Trophoblast cell (in vitro differentiated cells and primary cell): ENCODE data around the gene C11orf98.

Experiments used
- DNase-seq, 2 donors: peaks; one replicate each; pipeline ENCODE4 v3.0.0-alpha.2; 2016
- H2AFZ ChIP-seq: 2 replicates; pipeline ENCODE4 v1.6.1; 2013; ENCODE audit warnings: low read length, moderate library complexity, mild to moderate bottlenecking; ENCODE audit not compliant: insufficient read depth, poor library complexity
- H2AK5ac ChIP-seq: 2 replicates; pipeline ENCODE4 v1.6.1; 2013; ENCODE audit warnings: mild to moderate bottlenecking, low read length
- H2BK120ac ChIP-seq: 2 replicates; pipeline ENCODE4 v1.6.1; 2013; ENCODE audit warnings: low read length, mild to moderate bottlenecking, moderate library complexity; ENCODE audit not compliant: insufficient read depth, poor library complexity
- H2BK12ac ChIP-seq: 2 replicates; pipeline ENCODE4 v1.6.1; 2013; ENCODE audit warnings: mild to moderate bottlenecking, low read length, moderate library complexity
- H2BK5ac ChIP-seq: 2 replicates; pipeline ENCODE4 v1.6.1; 2013; ENCODE audit warnings: low read length, low read depth, moderate library complexity, mild to moderate bottlenecking; ENCODE audit not compliant: poor library complexity
- H3K14ac ChIP-seq: 2 replicates; pipeline ENCODE4 v1.6.1; 2013; ENCODE audit warnings: mild to moderate bottlenecking, low read length
- H3K18ac ChIP-seq: 2 replicates; pipeline ENCODE4 v1.6.1; 2013; ENCODE audit warnings: mild to moderate bottlenecking, low read length
- H3K23ac ChIP-seq: 2 replicates; pipeline ENCODE4 v1.6.1; 2013; ENCODE audit warnings: low read length
- H3K27ac ChIP-seq: 2 replicates; pipeline ENCODE4 v1.5.1; 2013; ENCODE audit warnings: low read depth, mild to moderate bottlenecking, inconsistent platforms, low read length, moderate library complexity
- H3K27me3 ChIP-seq: 2 replicates; pipeline ENCODE4 v1.6.1; 2013; ENCODE audit warnings: inconsistent platforms, mild to moderate bottlenecking, low read length, moderate library complexity; ENCODE audit not compliant: insufficient read depth
- H3K36me3 ChIP-seq, 2 experiments: 1 replicate in 1 of 2; 2 replicates in 1 of 2; pipeline ENCODE4 v1.6.1; 2013; ENCODE audit warnings: low read length in 2 of 2, mild to moderate bottlenecking in 2 of 2, moderate library complexity in 1 of 2; ENCODE audit not compliant: insufficient read depth in 2 of 2, control insufficient read depth in 1 of 2
- H3K4ac ChIP-seq: 2 replicates; pipeline ENCODE4 v1.6.1; 2013; ENCODE audit warnings: low read depth, mild to moderate bottlenecking, low read length, moderate library complexity
- H3K4me1 ChIP-seq, 2 experiments: 1 replicate in 1 of 2; 2 replicates in 1 of 2; pipeline ENCODE4 v1.6.1; 2013; ENCODE audit warnings: low read length in 2 of 2, mild to moderate bottlenecking in 2 of 2, moderate library complexity in 1 of 2; ENCODE audit not compliant: insufficient read depth in 2 of 2, control insufficient read depth in 1 of 2
- H3K4me2 ChIP-seq: 2 replicates; pipeline ENCODE4 v1.6.1; 2013; ENCODE audit warnings: inconsistent platforms, mild to moderate bottlenecking, low read length, moderate library complexity
- H3K4me3 ChIP-seq: 2 replicates; pipeline ENCODE4 v1.5.1; 2013; ENCODE audit warnings: mild to moderate bottlenecking, low read depth, low read length, inconsistent platforms
- H3K79me1 ChIP-seq: one replicate; pipeline ENCODE4 v1.6.1; 2013; ENCODE audit warnings: low read length
- H3K79me2 ChIP-seq: 2 replicates; pipeline ENCODE4 v1.6.1; 2013; ENCODE audit warnings: low read length, mild to moderate bottlenecking; ENCODE audit not compliant: control insufficient read depth, insufficient read depth, poor library complexity
- H3K9ac ChIP-seq: 2 replicates; pipeline ENCODE4 v1.6.1; 2013; ENCODE audit warnings: mild to moderate bottlenecking, low read length
- H3K9me3 ChIP-seq: 2 replicates; pipeline ENCODE4 v1.6.1; 2013; ENCODE audit warnings: low read depth, mild to moderate bottlenecking, control low read depth, inconsistent platforms, low read length; ENCODE audit not compliant: insufficient read depth
- H4K12ac ChIP-seq: 2 replicates; pipeline ENCODE4 v1.6.1; 2013; ENCODE audit warnings: low read depth, mild to moderate bottlenecking, low read length, moderate library complexity
- H4K8ac ChIP-seq: 2 replicates; pipeline ENCODE4 v1.6.1; 2013; ENCODE audit warnings: low read depth, mild to moderate bottlenecking, low read length, moderate library complexity
- H4K91ac ChIP-seq: one replicate; pipeline ENCODE4 v1.6.1; 2013; ENCODE audit warnings: low read depth, mild to moderate bottlenecking, low read length, moderate library complexity
- WGBS: extraction: QIAGEN DNeasy Blood & Tissue Kit; methylation state at CpG from one replicate; pipeline ENCODE4 v1.1.7; 2013; ENCODE audit warnings: missing lambda C conversion rate; ENCODE audit not compliant: insufficient read length, insufficient coverage; ENCODE audit errors: extremely low coverage; 5-methylcytosine and 5-hydroxymethylcytosine counted together

Gene C11orf98

GRCh38 chr11:62707277-62707861 is 42.4 kb upstream of the C11orf98 start, which contains the start of the genes BSCL2 and GNG3:
BSCL2 (minus strand) TSS chr11:62707424; CDS start chr11:62707195, 229 bp downstream.
GNG3 (plus strand) TSS chr11:62707676; CDS start chr11:62708296, 620 bp downstream.
- Histone ChIP-seq H3K36me3 (peaks cover 2 to 12% of the 10 kb centered on the region in 2 experiments), H3K27me3 (no peaks in the 10 kb centered on the region), H4K91ac (peak within 1 kb of the TSS; percentile 76), H3K4me3 (peak within 1 kb of the TSS; percentile 68), H3K4me1 (peaks cover 25 to 30% of the 10 kb centered on the region in 2 experiments), H3K23ac (no peak within 1 kb of the TSS), H2BK120ac (peak within 1 kb of the TSS; percentile 38), H2AFZ (no peak within 1 kb of the TSS), H3K79me1 (peaks cover 22% of the 10 kb centered on the region), H2BK12ac (no peak within 1 kb of the TSS), H2AK5ac (peak within 1 kb of the TSS; percentile 53), H3K79me2 (peaks cover 10% of the 10 kb centered on the region), H3K9me3 (no peaks in the 10 kb centered on the region), H4K8ac (peak within 1 kb of the TSS; percentile 88), H3K9ac (peak within 1 kb of the TSS; percentile 14), H2BK5ac (peak within 1 kb of the TSS; percentile 25), H3K14ac (peak within 1 kb of the TSS; percentile 90), H4K12ac (peak within 1 kb of the TSS; percentile 87), H3K4me2 (peak within 1 kb of the TSS; percentile 94), H3K4ac (peak within 1 kb of the TSS; percentile 24), H3K27ac (peak within 1 kb of the TSS; percentile 76), H3K18ac (peak within 1 kb of the TSS; percentile 57)
- no peak for DNase-seq
- no CpG with 5 or more reads among the region's 10 CpGs for WGBS

- Histone ChIP-seq H3K9me3 (no peaks in the 10 kb centered on the region), H3K36me3 (peaks cover 4 to 11% of the 10 kb centered on the region in 2 experiments), H2BK120ac (peak overlapping the region; percentile 38), H3K14ac (peak overlapping the region; percentile 16), H3K27ac (peak overlapping the region; percentile 76), H4K91ac (no peak overlapping the region), H4K8ac (peak overlapping the region; percentile 30), H3K23ac (no peak overlapping the region), H3K79me2 (peaks cover 10% of the 10 kb centered on the region), H3K4me1 (peaks cover 25 to 30% of the 10 kb centered on the region in 2 experiments), H2BK12ac (no peak overlapping the region), H3K4ac (peak overlapping the region; percentile 24), H3K18ac (peak overlapping the region; percentile 57), H3K27me3 (no peaks in the 10 kb centered on the region), H2AFZ (no peak overlapping the region), H3K4me3 (peak overlapping the region; percentile 21), H3K9ac (peak overlapping the region; percentile 14), H3K79me1 (peaks cover 22% of the 10 kb centered on the region), H4K12ac (no peak overlapping the region), H2BK5ac (peak overlapping the region; percentile 2), H2AK5ac (peak overlapping the region; percentile 53), H3K4me2 (peak overlapping the region; percentile 94)
- no CpG with 5 or more reads among the region's 8 CpGs for WGBS
- DNase-seq, result no peak
Measured at GRCh38 chr11:62706850-62707247, 41.8 kb upstream of the C11orf98 start.

- Histone ChIP-seq H2BK120ac (peak overlapping the region; percentile 38), H3K9ac (peak overlapping the region; percentile 35), H2AFZ (peak overlapping the region; percentile 86), H3K18ac (peak overlapping the region; percentile 57), H3K4me1 (peaks cover 25 to 30% of the 10 kb centered on the region in 2 experiments), H3K14ac (peak overlapping the region; percentile 46), H3K4ac (peak overlapping the region; percentile 24), H4K91ac (no peak overlapping the region), H4K12ac (peak overlapping the region; percentile 13), H3K23ac (no peak overlapping the region), H3K27me3 (no peaks in the 10 kb centered on the region), H3K36me3 (peaks cover 4 to 14% of the 10 kb centered on the region in 2 experiments), H3K4me2 (peak overlapping the region; percentile 94), H3K79me1 (peaks cover 22% of the 10 kb centered on the region), H4K8ac (peak overlapping the region; percentile 30), H3K79me2 (peaks cover 10% of the 10 kb centered on the region), H2BK5ac (peak overlapping the region; percentile 3), H3K9me3 (no peaks in the 10 kb centered on the region), H2AK5ac (peak overlapping the region; percentile 53), H3K27ac (peak overlapping the region; percentile 76), H3K4me3 (peak overlapping the region; percentile 85), H2BK12ac (no peak overlapping the region)
- peak; percentile 95 to 98 for DNase-seq
- WGBS, result no CpG with 5 or more reads among the region's 73 CpGs
Measured at GRCh38 chr11:62705880-62706849, 41.2 kb upstream of the C11orf98 start.

- Histone ChIP-seq H3K79me1 (peaks cover 22% of the 10 kb centered on the region), H3K36me3 (peaks cover 7 to 15% of the 10 kb centered on the region in 2 experiments), H3K18ac (peak overlapping the region; percentile 58), H3K4ac (peak overlapping the region; percentile 18), H2BK120ac (no peak overlapping the region), H2AFZ (peak overlapping the region; percentile 7), H3K14ac (peak overlapping the region; percentile 46), H3K79me2 (peaks cover 10% of the 10 kb centered on the region), H4K91ac (peak overlapping the region; percentile 1), H3K4me1 (peaks cover 25 to 30% of the 10 kb centered on the region in 2 experiments), H2BK12ac (no peak overlapping the region), H3K4me2 (peak overlapping the region; percentile 63), H3K4me3 (peak overlapping the region; percentile 85), H2AK5ac (peak overlapping the region; percentile 55), H3K27ac (peak overlapping the region; percentile 58), H3K27me3 (no peaks in the 10 kb centered on the region), H2BK5ac (no peak overlapping the region), H3K9ac (peak overlapping the region; percentile 35), H3K9me3 (no peaks in the 10 kb centered on the region), H4K8ac (peak overlapping the region; percentile 38), H4K12ac (no peak overlapping the region), H3K23ac (no peak overlapping the region)
- DNase-seq, result no peak
- WGBS, result no CpG with 5 or more reads among the region's 7 CpGs
Measured at GRCh38 chr11:62705413-62705812, 40.4 kb upstream of the C11orf98 start.
